GM10266 (cell line): ENCODE data around the gene FGF14.

Experiments used
- DNase-seq: peaks from one replicate; pipeline ENCODE4 v3.0.0; 2012; ENCODE audit errors: extremely low spot score
- TF ChIP-seq, protein P1 (sequence below): IDR thresholded peaks from 2 replicates; pipeline ENCODE4 v1.5.1; 2012; ENCODE audit warnings: mild to moderate bottlenecking, low read depth; ENCODE audit not compliant: control insufficient read depth, insufficient read depth; ENCODE audit errors: missing control alignments

The FGF14 gene

DNA sequence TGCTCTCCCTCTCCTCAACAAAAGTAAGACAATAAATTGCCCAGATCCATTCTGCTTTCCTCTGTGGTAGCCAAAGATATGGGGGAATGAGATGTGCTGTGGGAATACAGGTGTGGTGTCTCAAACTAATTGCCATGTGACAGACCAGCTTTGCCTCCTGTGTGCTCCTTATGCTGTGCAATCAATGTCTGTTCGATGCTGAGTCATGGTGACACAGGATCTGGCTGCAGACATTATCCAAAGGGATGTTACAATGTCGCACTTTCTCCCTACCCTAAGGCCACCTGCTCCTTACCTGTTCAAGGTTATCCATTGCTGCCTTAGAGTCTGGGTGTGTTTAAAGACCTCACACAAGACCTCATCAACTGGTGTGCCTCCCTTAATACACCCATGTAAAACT, 32.5 kb downstream of the FGF14 start:
- TF ChIP-seq, protein P1, sequence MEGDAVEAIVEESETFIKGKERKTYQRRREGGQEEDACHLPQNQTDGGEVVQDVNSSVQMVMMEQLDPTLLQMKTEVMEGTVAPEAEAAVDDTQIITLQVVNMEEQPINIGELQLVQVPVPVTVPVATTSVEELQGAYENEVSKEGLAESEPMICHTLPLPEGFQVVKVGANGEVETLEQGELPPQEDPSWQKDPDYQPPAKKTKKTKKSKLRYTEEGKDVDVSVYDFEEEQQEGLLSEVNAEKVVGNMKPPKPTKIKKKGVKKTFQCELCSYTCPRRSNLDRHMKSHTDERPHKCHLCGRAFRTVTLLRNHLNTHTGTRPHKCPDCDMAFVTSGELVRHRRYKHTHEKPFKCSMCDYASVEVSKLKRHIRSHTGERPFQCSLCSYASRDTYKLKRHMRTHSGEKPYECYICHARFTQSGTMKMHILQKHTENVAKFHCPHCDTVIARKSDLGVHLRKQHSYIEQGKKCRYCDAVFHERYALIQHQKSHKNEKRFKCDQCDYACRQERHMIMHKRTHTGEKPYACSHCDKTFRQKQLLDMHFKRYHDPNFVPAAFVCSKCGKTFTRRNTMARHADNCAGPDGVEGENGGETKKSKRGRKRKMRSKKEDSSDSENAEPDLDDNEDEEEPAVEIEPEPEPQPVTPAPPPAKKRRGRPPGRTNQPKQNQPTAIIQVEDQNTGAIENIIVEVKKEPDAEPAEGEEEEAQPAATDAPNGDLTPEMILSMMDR, result no peak
- no peak for DNase-seq

DNA sequence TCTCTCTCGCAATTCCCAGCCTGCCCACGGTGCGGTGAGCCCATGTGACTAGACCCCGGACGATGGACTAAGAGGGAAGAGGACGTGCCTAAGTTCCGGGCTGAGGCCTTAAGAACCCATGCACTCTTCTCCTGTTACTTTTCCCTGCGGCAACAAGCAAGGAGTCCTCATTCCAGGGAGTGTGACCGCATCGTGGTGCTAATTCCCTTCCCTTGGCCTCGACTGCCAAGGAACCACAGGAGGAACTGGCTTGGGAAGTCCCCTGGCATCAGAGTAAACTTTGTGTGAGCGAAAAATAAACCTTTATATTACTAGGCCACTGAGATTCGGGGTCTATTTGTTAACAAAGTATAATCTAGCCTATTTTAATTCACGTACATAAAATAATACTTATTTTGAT, 34.0 kb downstream of the FGF14 start:
- DNase-seq, result no peak
- TF ChIP-seq, protein P1, result no peak

DNA sequence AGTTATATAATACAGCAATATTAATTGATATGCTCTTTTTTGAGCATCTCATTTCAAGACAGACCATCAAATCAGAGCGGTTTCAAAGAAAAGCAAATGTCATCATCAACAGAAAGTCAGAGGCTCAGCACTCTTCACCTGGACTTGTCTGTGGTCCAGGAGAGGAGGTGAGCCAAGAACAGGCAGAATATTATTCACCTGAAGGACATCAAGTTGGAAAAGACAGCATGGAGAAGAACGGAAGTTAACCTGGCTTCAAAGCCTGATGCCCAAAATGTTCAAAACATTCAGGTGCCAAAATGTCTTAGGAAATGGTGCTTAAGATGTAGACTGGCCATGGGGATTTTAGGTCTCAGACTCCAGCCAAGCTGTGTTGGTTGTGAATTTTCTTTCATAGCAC, 40.7 kb downstream of the FGF14 start:
- TF ChIP-seq, protein P1, result no peak
- no peak for DNase-seq

DNA sequence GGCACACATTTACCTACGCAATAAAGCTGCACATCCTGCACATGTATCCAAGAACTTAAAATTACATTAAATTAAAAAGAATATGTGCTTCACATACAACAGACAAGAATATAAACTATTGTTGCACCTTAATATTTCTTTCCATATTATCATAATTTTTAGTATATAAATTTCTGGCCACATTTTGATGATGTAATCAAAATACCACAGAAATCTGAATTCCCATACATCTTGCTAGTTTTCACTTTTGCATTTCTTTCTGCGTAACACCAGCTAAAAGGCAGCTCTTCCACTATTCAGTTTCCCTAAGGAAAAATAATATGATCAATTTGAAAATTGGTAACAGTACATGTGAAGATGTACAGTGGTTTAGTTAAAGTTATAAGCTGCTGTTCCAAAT, 42.6 kb downstream of the FGF14 start:
- DNase-seq, result no peak
- TF ChIP-seq, protein P1, result no peak

DNA sequence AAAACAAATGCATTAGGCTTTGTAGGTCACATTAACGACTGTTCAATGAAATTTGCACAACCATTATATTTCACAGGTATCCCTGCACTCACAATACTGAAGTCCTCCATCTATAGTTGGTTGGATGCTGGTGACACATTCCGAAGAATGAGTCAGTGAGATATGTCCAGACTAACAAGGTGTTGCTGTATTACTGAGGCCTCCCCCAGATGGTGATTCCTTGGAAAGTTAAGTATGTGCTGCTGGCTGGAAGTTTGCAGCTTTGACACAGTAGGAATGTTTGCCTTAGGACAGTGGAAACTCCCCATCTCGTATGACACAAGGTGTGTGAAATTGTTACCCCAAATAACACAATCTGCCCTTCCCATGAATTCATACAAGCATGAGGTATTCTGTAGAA, 46.6 kb downstream of the FGF14 start:
- DNase-seq, result no peak
- TF ChIP-seq, protein P1, result no peak

DNA sequence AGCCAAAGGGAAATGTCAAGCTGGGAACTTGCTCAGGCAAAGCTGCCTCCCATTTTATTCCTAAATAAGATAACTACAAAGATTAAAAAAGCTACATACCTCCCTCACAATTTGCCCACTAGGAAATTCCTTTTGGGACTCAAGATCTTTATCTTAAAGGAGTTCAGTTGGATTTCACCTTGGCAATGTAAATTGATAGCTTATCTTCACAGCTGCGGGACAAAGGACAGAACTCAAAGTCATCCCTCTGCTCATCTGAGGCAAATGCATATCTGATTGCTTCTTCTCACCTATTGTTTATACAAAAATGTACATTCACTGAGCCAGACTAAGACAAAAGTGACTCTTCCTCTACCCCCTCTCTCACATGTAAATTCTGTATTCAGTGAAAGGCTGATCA, 47.8 kb downstream of the FGF14 start:
- DNase-seq, result no peak
- TF ChIP-seq, protein P1, result no peak

DNA sequence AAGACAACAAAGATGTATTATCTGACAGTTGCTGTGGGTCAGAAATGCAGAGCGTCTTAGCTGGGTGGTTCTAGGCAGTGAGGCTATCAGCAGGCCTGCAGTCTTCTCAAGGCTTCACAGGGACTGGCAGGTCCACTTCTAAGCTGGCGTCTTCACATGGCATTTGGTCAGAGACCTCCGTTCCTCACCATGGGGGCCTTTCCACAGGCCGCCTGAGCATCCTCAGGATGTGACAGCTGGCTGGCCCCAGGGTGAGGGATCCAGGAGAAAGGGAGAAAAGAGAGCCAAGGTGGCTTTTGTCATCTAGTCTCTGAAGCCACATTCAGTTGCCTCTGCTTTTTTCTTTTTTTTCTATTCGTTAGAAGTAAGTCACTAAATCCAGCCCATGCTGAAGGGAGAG, 50.3 kb downstream of the FGF14 start:
- DNase-seq, result no peak
- TF ChIP-seq, protein P1, result no peak

DNA sequence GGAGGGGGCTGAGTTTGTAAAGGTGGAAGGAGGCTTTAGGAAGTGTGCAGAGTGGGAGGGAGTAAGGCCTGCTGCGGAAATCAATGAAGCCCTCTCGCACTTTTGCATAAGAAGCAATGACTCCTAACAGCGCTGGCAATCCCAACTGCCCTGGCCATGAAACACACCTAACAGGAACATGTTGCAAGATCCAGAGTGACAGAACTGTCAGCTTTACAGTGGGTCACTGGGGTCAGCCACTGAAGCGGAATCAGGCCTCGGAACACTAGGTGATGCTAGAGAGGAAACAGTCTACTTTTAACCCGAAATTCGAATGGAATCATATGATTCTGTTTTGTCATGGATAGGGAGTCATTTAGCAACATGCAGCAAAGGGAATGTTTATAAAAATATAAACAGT, 54.4 kb downstream of the FGF14 start:
- TF ChIP-seq, protein P1, result no peak
- no peak for DNase-seq
